SK-N-MC (cell line): ENCODE measurements around the gene CST9.

Source experiments
- EZH2 ChIP-seq: fragments of 200-600 bp; sonication (generic); IDR thresholded peaks from one replicate; pipeline ENCODE4 v1.6.1; 2017; ENCODE audit warnings: antibody characterized with exemption
- POLR2AphosphoS5 ChIP-seq: IDR thresholded peaks from 2 replicates; pipeline ENCODE4 v1.6.1; 2012; ENCODE audit warnings: mild to moderate bottlenecking, low read depth, low read length, borderline replicate concordance

GRCh38 chr20:23602699-23603098, 3.0 kb downstream of the CST9 start:
- no peak for TF ChIP-seq POLR2AphosphoS5
- TF ChIP-seq EZH2 = no peak
